Suprapubic skin (tissue), 4 donors: ENCODE measurements around the gene ZNF778.

Experiments used
- CTCF ChIP-seq, 2 donors: fragments of 200-600 bp in 1 of 2; fragments of 450-650 bp in 1 of 2; sonication (generic) in 1 of 2; IDR thresholded peaks; one replicate each; pipeline ENCODE4 v1.5.1; 2016 to 2019; ENCODE audit warnings: antibody characterized with exemption in 2 of 2, mild to moderate bottlenecking in 1 of 2, moderate library complexity in 1 of 2
- EP300 ChIP-seq: sonication (generic); formaldehyde crosslinking; IDR thresholded peaks from one replicate; pipeline ENCODE4 v1.6.1; 2017; ENCODE audit warnings: antibody characterized with exemption
- POLR2A ChIP-seq, 2 donors: fragments of 450-650 bp; IDR thresholded peaks; one replicate each; pipeline ENCODE4 v1.6.1; 2017; ENCODE audit warnings: antibody characterized with exemption in 2 of 2, mild to moderate bottlenecking in 2 of 2, moderate library complexity in 2 of 2
- POLR2AphosphoS5 ChIP-seq, 3 donors: sonication (generic); formaldehyde crosslinking; IDR thresholded peaks; one replicate each; pipeline ENCODE4 v1.6.1; 2017; ENCODE audit warnings: antibody characterized with exemption in 3 of 3

- TF ChIP-seq CTCF (IDR thresholded peaks at IDR 0.05) (no peak), POLR2A (IDR thresholded peaks at IDR 0.05) (no peak), POLR2AphosphoS5 (IDR thresholded peaks at IDR 0.05) (no peak), EP300 (no peak)
Measured at GRCh38 chr16:89187770-89188392, 29.6 kb upstream of the ZNF778 start.
